K562 (cell line): Measurements from ENCODE around the gene MATK.

ENCODE experiments used
- MAFK ChIP-seq: IDR thresholded peaks from 2 replicates; pipeline ENCODE4 v1.6.1; 2011; ENCODE audit warnings: low read length, improper control_type of control experiment
- NFIC ChIP-seq: fragments of 450-650 bp; IDR thresholded peaks from 2 replicates; pipeline ENCODE4 v1.6.1; 2017; ENCODE audit warnings: mild to moderate bottlenecking, inconsistent platforms
- SREBF2 ChIP-seq: sonication (generic); formaldehyde crosslinking; IDR thresholded peaks from 2 replicates; pipeline ENCODE4 v1.4.0; 2020; ENCODE audit warnings: mild to moderate bottlenecking, missing genetic modification reagents
- SRSF1 ChIP-seq: fragments of 200-400 bp; formaldehyde crosslinking; IDR thresholded peaks from 2 replicates; pipeline ENCODE4 v1.6.1; 2017; ENCODE audit warnings: mild to moderate bottlenecking, low read depth, low read length, moderate library complexity
- TF ChIP-seq, protein P1 (sequence below): sonication (generic); formaldehyde crosslinking; IDR thresholded peaks from 2 replicates; pipeline ENCODE4 v1.9.0; 2022; ENCODE audit warnings: mild to moderate bottlenecking, missing genetic modification reagents

GRCh38 chr19:3796358-3796757 is 10.2 kb upstream of the MATK start:
- no peak for TF ChIP-seq SRSF1
- TF ChIP-seq MAFK = no peak
- TF ChIP-seq NFIC = no peak
- no peak for TF ChIP-seq SREBF2
- TF ChIP-seq, protein P1, sequence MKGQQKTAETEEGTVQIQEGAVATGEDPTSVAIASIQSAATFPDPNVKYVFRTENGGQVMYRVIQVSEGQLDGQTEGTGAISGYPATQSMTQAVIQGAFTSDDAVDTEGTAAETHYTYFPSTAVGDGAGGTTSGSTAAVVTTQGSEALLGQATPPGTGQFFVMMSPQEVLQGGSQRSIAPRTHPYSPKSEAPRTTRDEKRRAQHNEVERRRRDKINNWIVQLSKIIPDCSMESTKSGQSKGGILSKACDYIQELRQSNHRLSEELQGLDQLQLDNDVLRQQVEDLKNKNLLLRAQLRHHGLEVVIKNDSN (CRISPR knock-in tag) = no peak
